Sigmoid colon (tissue), 4 donors: ENCODE measurements around the gene FECH.

Experiments used
- CTCF ChIP-seq, 4 experiments: fragments of 450-650 bp in 3 of 4; fragments of 200-600 bp in 1 of 4; IDR thresholded peaks; one replicate each; pipeline ENCODE4 v1.5.1; 2016 to 2019; ENCODE audit warnings: antibody characterized with exemption in 4 of 4, mild to moderate bottlenecking in 3 of 4, moderate library complexity in 2 of 4
- EP300 ChIP-seq, 4 donors: sonication (generic); formaldehyde crosslinking; IDR thresholded peaks; one replicate each; pipeline ENCODE4 v1.6.1; 2017; ENCODE audit warnings: antibody characterized with exemption in 4 of 4
- POLR2A ChIP-seq, 2 donors: fragments of 450-650 bp; IDR thresholded peaks; one replicate each; pipeline ENCODE4 v1.6.1; 2016; ENCODE audit warnings: antibody characterized with exemption in 2 of 2, mild to moderate bottlenecking in 2 of 2, moderate library complexity in 2 of 2
- POLR2AphosphoS5 ChIP-seq, 4 donors: sonication (generic); formaldehyde crosslinking; IDR thresholded peaks; one replicate each; pipeline ENCODE4 v1.6.1; 2017; ENCODE audit warnings: antibody characterized with exemption in 4 of 4

- TF ChIP-seq CTCF (IDR thresholded peaks at IDR 0.05) (no peak), POLR2A (IDR thresholded peaks at IDR 0.05) (no peak), POLR2AphosphoS5 (IDR thresholded peaks at IDR 0.05) (no peak), EP300 (IDR thresholded peaks at IDR 0.05) (no peak)
These were observed 38.5 kb upstream of the FECH start for GRCh38 chr18:57624988-57625387.
